Thoracic aorta (tissue), 2 donors: Measurements from ENCODE around the gene C16orf90. TPM values are rescaled to one million over a fixed set of nuclear protein-coding genes. Genes with fewer than 3 reads are reported as not detected.
"Not testable (repeated sequence)": the region's sequence is repeated elsewhere in the genome, so short reads cannot be mapped to it uniquely, and the experiment has no call there.

Experiments used
- ATAC-seq: fragments of 150-250 bp; one replicate; pipeline ENCODE4 v1.8.0; 2017; ENCODE audit warnings: low read depth; ENCODE audit not compliant: insufficient number of reproducible peaks, low FRiP score
- DNase-seq: peaks from one replicate; pipeline ENCODE4 v3.0.0-alpha.2; 2020; ENCODE audit warnings: low spot score
- H3K27ac ChIP-seq, 2 donors: fragments of 200-600 bp; sonication (generic); 1 replicate in 1 of 2; 2 replicates in 1 of 2; pipeline ENCODE4 v1.5.1; 2016; ENCODE audit warnings: mild to moderate bottlenecking in 2 of 2, moderate library complexity in 2 of 2
- H3K27me3 ChIP-seq: fragments of 200-600 bp; sonication (generic); replicated peaks from 2 replicates; pipeline ENCODE4 v1.6.0; 2016; ENCODE audit warnings: mild to moderate bottlenecking; ENCODE audit not compliant: insufficient read depth
- H3K36me3 ChIP-seq: fragments of 200-600 bp; sonication (generic); one replicate; pipeline ENCODE4 v1.5.1; 2016
- H3K4me1 ChIP-seq, 2 donors: fragments of 200-600 bp; sonication (generic); 1 replicate in 1 of 2; 2 replicates in 1 of 2; pipeline versions ENCODE4 v1.5.1 to v1.6.0; 2016; ENCODE audit warnings: low read depth in 2 of 2, mild to moderate bottlenecking in 1 of 2; ENCODE audit not compliant: control insufficient read depth in 1 of 2
- H3K4me3 ChIP-seq: fragments of 200-600 bp; sonication (generic); 2 replicates; pipeline ENCODE4 v1.5.1; 2016; ENCODE audit warnings: mild to moderate bottlenecking
- H3K9me3 ChIP-seq: fragments of 200-600 bp; sonication (generic); 2 replicates; pipeline ENCODE4 v1.5.1; 2016
- total RNA-seq, 2 donors: library from RNA; depleted of rRNA; stranded (reverse); fragments of >200 nt; gene quantifications; one replicate each; pipeline versions ENCODE4 v1.1.0 to v1.2.3, GENCODE V29; 2016
- TF ChIP-seq, protein P1 (sequence below): fragments of 200-600 bp; sonication (generic); IDR thresholded peaks from one replicate; pipeline ENCODE4 v1.5.1; 2019; ENCODE audit warnings: antibody characterized with exemption

C16orf90 gene
- total RNA-seq, 2 donors from 2014 or later: not detected

GRCh38 chr16:3479654-3480216 is 15.6 kb downstream of the C16orf90 start:
- Histone ChIP-seq H3K27ac (no peak overlapping the region), H3K9me3 (no peaks in the 10 kb centered on the region), H3K27me3 (no peaks in the 10 kb centered on the region), H3K4me3 (no peak overlapping the region), H3K4me1 (no peaks in the 10 kb centered on the region), H3K36me3 (peaks cover 51% of the 10 kb centered on the region)
- no peak for DNase-seq
- TF ChIP-seq, protein P1, sequence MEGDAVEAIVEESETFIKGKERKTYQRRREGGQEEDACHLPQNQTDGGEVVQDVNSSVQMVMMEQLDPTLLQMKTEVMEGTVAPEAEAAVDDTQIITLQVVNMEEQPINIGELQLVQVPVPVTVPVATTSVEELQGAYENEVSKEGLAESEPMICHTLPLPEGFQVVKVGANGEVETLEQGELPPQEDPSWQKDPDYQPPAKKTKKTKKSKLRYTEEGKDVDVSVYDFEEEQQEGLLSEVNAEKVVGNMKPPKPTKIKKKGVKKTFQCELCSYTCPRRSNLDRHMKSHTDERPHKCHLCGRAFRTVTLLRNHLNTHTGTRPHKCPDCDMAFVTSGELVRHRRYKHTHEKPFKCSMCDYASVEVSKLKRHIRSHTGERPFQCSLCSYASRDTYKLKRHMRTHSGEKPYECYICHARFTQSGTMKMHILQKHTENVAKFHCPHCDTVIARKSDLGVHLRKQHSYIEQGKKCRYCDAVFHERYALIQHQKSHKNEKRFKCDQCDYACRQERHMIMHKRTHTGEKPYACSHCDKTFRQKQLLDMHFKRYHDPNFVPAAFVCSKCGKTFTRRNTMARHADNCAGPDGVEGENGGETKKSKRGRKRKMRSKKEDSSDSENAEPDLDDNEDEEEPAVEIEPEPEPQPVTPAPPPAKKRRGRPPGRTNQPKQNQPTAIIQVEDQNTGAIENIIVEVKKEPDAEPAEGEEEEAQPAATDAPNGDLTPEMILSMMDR: no peak
- ATAC-seq: no peak

DNA sequence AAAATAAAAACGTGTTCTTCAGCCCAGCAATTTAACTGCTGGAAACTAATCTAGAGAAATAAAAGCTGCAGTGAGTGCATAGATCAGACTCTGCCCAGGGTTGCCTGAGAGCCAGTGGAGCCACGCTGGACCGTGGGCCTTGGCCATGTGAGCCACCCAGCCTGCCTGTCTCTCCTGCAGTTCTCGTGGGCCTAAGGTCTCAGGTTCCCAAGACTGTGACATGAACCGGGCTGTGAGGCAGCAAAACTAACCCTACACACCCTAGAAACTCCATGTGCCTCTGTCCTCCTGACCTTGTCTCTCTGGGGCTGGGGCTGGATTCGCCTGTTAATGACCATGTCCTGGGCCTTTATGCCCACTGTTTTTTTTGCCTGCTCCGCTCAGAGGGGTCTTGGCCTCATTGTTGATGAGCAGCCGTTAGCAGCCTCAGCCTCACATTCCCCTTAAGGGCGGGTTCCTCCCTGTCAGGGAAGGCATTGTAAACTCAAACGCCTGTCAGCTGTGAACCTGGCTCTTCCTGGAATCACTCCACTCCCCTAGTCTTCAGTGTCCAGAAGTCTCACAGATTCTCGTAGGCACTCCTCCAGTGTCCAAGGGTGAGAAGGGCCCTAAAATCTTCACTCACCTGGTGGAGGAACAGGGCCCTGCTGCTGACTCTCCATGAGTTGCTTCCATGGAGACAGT is 16.9 kb downstream of the C16orf90 start:
- H3K27me3 ChIP-seq: no peaks in the 10 kb centered on the region
- peaks cover 37% of the 10 kb centered on the region for H3K36me3 ChIP-seq
- TF ChIP-seq, protein P1: no peak
- H3K27ac ChIP-seq: no peak overlapping the region
- DNase-seq (no peak), ATAC-seq (no peak)
- H3K4me1 ChIP-seq: peaks cover 0 to 6% of the 10 kb centered on the region in 2 donors
- H3K4me3 ChIP-seq: no peak overlapping the region
- no peaks in the 10 kb centered on the region for H3K9me3 ChIP-seq

DNA sequence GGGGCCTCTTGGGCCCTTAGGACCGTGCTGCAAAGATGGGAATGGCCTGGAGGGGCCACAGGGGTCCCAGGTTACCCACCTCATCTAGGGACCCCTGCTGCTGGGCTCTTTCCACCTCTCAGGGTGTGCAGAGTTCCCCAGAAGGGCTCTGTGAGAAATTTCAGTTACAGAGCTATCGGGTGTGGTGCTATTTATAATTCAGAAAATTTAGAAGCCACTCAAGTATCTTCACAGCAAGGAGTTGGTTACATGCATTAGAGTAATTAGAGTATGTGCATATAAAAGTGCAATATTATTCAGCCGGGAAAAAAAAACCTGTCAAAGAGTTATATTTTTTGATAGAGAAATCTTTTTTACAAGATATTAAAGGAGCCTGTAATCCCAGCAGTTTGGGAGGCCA is 18.9 kb downstream of the C16orf90 start:
- TF ChIP-seq, protein P1: no peak
- Histone ChIP-seq H3K4me1 (peaks cover 0 to 6% of the 10 kb centered on the region in 2 donors), H3K4me3 (no peak overlapping the region), H3K36me3 (peaks cover 26% of the 10 kb centered on the region), H3K9me3 (no peaks in the 10 kb centered on the region), H3K27ac (no peak overlapping the region), H3K27me3 (no peaks in the 10 kb centered on the region)
- DNase-seq (no peak), ATAC-seq (no peak)

GRCh38 chr16:3475604-3476375 is 19.5 kb downstream of the C16orf90 start:
- Histone ChIP-seq H3K4me1 (peaks cover 0 to 6% of the 10 kb centered on the region in 2 donors), H3K27me3 (no peaks in the 10 kb centered on the region), H3K27ac (no peak overlapping the region), H3K9me3 (no peaks in the 10 kb centered on the region), H3K36me3 (peaks cover 20% of the 10 kb centered on the region), H3K4me3 (no peak overlapping the region)
- TF ChIP-seq, protein P1: no peak
- DNase-seq (no peak), ATAC-seq (no peak)

DNA sequence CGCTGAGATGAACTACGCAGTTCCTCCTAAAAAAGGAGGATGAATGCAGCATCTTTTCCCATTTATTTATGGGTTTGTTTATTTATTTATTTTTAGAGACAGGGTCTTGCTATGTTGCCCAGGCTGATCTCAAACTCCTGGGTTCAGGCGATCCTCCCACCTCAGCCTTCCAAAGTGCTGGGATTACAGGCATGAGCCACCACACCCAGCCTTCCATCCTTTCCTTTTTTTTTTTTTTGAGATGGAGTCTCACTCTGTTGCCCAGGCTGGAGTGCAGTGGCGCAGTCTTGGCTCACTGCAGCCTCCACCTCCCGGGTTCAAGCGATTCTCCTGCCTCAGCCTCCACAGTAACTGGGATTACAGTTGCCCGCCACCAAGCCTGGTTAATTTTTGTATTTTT is 20.4 kb downstream of the C16orf90 start:
- not testable (repeated sequence) for H3K9me3 ChIP-seq, H3K27ac ChIP-seq, H3K4me1 ChIP-seq, H3K27me3 ChIP-seq, ATAC-seq, H3K4me3 ChIP-seq, DNase-seq
- H3K36me3 ChIP-seq: peaks cover 17% of the 10 kb centered on the region
